ENCODE results near the gene PTPRR.

GRCh38 chr12:70664465-70664881, 256.1 kb downstream of the PTPRR start:
- TF ChIP-seq TAF1 (IDR thresholded peaks at IDR 0.05; ENCODE audit: borderline replicate concordance, insufficient read depth, low read length): no peak
- no peak for TF ChIP-seq POLR2AphosphoS5 (IDR thresholded peaks at IDR 0.05; ENCODE audit: low read depth, low read length)
- TF ChIP-seq, protein P1, sequence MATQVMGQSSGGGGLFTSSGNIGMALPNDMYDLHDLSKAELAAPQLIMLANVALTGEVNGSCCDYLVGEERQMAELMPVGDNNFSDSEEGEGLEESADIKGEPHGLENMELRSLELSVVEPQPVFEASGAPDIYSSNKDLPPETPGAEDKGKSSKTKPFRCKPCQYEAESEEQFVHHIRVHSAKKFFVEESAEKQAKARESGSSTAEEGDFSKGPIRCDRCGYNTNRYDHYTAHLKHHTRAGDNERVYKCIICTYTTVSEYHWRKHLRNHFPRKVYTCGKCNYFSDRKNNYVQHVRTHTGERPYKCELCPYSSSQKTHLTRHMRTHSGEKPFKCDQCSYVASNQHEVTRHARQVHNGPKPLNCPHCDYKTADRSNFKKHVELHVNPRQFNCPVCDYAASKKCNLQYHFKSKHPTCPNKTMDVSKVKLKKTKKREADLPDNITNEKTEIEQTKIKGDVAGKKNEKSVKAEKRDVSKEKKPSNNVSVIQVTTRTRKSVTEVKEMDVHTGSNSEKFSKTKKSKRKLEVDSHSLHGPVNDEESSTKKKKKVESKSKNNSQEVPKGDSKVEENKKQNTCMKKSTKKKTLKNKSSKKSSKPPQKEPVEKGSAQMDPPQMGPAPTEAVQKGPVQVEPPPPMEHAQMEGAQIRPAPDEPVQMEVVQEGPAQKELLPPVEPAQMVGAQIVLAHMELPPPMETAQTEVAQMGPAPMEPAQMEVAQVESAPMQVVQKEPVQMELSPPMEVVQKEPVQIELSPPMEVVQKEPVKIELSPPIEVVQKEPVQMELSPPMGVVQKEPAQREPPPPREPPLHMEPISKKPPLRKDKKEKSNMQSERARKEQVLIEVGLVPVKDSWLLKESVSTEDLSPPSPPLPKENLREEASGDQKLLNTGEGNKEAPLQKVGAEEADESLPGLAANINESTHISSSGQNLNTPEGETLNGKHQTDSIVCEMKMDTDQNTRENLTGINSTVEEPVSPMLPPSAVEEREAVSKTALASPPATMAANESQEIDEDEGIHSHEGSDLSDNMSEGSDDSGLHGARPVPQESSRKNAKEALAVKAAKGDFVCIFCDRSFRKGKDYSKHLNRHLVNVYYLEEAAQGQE (IDR thresholded peaks at IDR 0.05; ENCODE audit: insufficient read depth in 1 of 2, low read depth in 2 of 2, low read length in 2 of 2): 0 out of 4 replicates have a peak, but pooled peaks of 1 of the 2 experiments have one; percentile 5
